Neural progenitor cell (in vitro differentiated cells): ENCODE data around the gene SNAPC5. TPM values are rescaled to one million over a fixed set of nuclear protein-coding genes. Genes with fewer than 3 reads are reported as not detected.

Experiments used
- DNase-seq: peaks from one replicate; pipeline ENCODE4 v3.0.0-alpha.2; 2016; ENCODE audit warnings: low spot score
- H2AFZ ChIP-seq: fragments of 200-600 bp; sonication (generic); replicated peaks from 2 replicates; pipeline ENCODE4 v1.6.1; 2016; ENCODE audit warnings: antibody characterized with exemption
- H3F3A ChIP-seq: fragments of 200-600 bp; sonication (generic); 2 replicates; pipeline ENCODE4 v1.6.1; 2016; ENCODE audit warnings: antibody characterized with exemption, low read depth
- H3K27ac ChIP-seq: fragments of 200-600 bp; sonication (generic); 2 replicates; pipeline ENCODE4 v1.5.1; 2016; ENCODE audit warnings: mild to moderate bottlenecking
- H3K27me3 ChIP-seq: fragments of 200-600 bp; sonication (generic); 2 replicates; pipeline ENCODE4 v1.6.1; 2016; ENCODE audit warnings: mild to moderate bottlenecking, moderate library complexity
- H3K36me3 ChIP-seq: fragments of 200-600 bp; sonication (generic); 2 replicates; pipeline ENCODE4 v1.5.1; 2016
- H3K4me1 ChIP-seq: fragments of 200-600 bp; sonication (generic); 2 replicates; pipeline ENCODE4 v1.6.1; 2016; ENCODE audit warnings: mixed run types
- H3K4me2 ChIP-seq: fragments of 200-600 bp; sonication (generic); 2 replicates; pipeline ENCODE4 v1.6.1; 2016
- H3K4me3 ChIP-seq: fragments of 200-600 bp; sonication (generic); 2 replicates; pipeline ENCODE4 v1.5.1; 2016
- H3K79me2 ChIP-seq: fragments of 200-600 bp; sonication (generic); 2 replicates; pipeline ENCODE4 v1.6.1; 2016; ENCODE audit warnings: low read depth
- H3K9ac ChIP-seq: fragments of 200-600 bp; sonication (generic); 2 replicates; pipeline ENCODE4 v1.6.1; 2016
- H3K9me3 ChIP-seq: fragments of 200-600 bp; sonication (generic); 2 replicates; pipeline ENCODE4 v1.5.1; 2016; ENCODE audit warnings: low read depth
- H4K20me1 ChIP-seq: fragments of 200-600 bp; sonication (generic); 2 replicates; pipeline ENCODE4 v1.6.1; 2016; ENCODE audit warnings: low read depth
- H3K27ac Mint-ChIP-seq: 3 replicates; pipeline ENCODE4 v1.8.0; 2021; ENCODE audit warnings: mixed read lengths
- H3K27me3 Mint-ChIP-seq: 2 replicates; pipeline ENCODE4 v1.8.0; 2022; ENCODE audit warnings: low read depth, mild to moderate bottlenecking, inconsistent platforms, moderate library complexity, mixed read lengths; ENCODE audit not compliant: insufficient read depth
- H3K36me3 Mint-ChIP-seq: 3 replicates; pipeline ENCODE4 v1.8.0; 2021; ENCODE audit warnings: mixed read lengths
- H3K4me1 Mint-ChIP-seq: 3 replicates; pipeline ENCODE4 v1.8.0; 2021; ENCODE audit warnings: mixed read lengths
- H3K4me3 Mint-ChIP-seq: 3 replicates; pipeline ENCODE4 v1.8.0; 2021; ENCODE audit warnings: mild to moderate bottlenecking, moderate library complexity, mixed read lengths
- H3K9me3 Mint-ChIP-seq: 3 replicates; pipeline ENCODE4 v1.8.0; 2020; ENCODE audit warnings: mixed read lengths
- EZH2 ChIP-seq: fragments of 200-600 bp; sonication (generic); IDR thresholded peaks from 2 replicates; pipeline ENCODE4 v1.6.1; 2017; ENCODE audit warnings: antibody characterized with exemption, mild to moderate bottlenecking, moderate library complexity
- EZH2phosphoT487 ChIP-seq: fragments of 200-600 bp; sonication (generic); IDR thresholded peaks from 2 replicates; pipeline ENCODE4 v1.6.1; 2017; ENCODE audit warnings: antibody characterized with exemption
- total RNA-seq: library from RNA; depleted of rRNA; stranded (reverse); fragments of >200 nt; gene quantifications from 2 replicates; pipeline ENCODE4 v1.2.3, GENCODE V29; 2015; ENCODE audit warnings: low replicate concordance
- TF ChIP-seq, protein P1 (sequence below): fragments of 200-600 bp; sonication (generic); IDR thresholded peaks from 2 replicates; pipeline ENCODE4 v1.5.1; 2017; ENCODE audit warnings: antibody characterized with exemption, mild to moderate bottlenecking

Gene SNAPC5
- total RNA-seq, 1 donor from 2014 or later = 32.7 TPM

DNA sequence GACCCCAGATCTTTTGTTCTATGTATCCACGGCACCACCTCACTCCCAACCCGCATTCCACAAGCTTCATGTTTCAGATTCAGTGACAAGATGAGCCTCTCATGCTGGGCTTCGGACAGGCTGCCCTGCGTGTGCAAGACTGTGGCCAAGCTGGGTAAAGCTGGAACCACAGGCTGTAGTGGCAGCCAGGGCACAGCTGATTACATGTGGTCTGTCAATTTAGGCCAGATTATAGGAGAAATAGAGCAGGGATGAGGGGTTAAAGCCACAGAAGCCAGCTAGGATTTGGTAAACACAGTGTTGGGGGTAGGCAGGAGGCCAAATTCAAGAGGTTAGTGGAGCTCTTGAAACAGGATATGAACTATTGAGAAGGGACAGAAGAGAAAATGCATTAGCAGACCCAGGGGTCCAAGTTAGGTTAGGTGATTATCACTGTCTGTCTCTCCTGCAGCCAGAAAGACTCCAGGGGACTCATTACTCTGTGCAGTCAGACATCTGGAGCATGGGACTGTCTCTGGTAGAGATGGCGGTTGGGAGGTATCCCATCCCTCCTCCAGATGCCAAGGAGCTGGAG, 12.9 kb downstream of the SNAPC5 start:
- Mint-ChIP-seq H3K9me3 (no peaks in the 10 kb centered on the region), H3K27me3 (no peaks in the 10 kb centered on the region), H3K27ac (no peak overlapping the region), H3K4me3 (no peak overlapping the region), H3K4me1 (no peaks in the 10 kb centered on the region), H3K36me3 (peaks cover 22% of the 10 kb centered on the region)
- H3K36me3 ChIP-seq = no peaks in the 10 kb centered on the region
- H3K27ac ChIP-seq = no peak overlapping the region
- no peak for DNase-seq
- no peak overlapping the region for H3K4me2 ChIP-seq
- no peaks in the 10 kb centered on the region for H4K20me1 ChIP-seq
- no peak overlapping the region for H2AFZ ChIP-seq
- H3K4me3 ChIP-seq = no peak overlapping the region
- H3K79me2 ChIP-seq = no peaks in the 10 kb centered on the region
- TF ChIP-seq, protein P1, sequence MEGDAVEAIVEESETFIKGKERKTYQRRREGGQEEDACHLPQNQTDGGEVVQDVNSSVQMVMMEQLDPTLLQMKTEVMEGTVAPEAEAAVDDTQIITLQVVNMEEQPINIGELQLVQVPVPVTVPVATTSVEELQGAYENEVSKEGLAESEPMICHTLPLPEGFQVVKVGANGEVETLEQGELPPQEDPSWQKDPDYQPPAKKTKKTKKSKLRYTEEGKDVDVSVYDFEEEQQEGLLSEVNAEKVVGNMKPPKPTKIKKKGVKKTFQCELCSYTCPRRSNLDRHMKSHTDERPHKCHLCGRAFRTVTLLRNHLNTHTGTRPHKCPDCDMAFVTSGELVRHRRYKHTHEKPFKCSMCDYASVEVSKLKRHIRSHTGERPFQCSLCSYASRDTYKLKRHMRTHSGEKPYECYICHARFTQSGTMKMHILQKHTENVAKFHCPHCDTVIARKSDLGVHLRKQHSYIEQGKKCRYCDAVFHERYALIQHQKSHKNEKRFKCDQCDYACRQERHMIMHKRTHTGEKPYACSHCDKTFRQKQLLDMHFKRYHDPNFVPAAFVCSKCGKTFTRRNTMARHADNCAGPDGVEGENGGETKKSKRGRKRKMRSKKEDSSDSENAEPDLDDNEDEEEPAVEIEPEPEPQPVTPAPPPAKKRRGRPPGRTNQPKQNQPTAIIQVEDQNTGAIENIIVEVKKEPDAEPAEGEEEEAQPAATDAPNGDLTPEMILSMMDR = no peak
- no peak for TF ChIP-seq EZH2
- no peak for TF ChIP-seq EZH2phosphoT487
- no peak overlapping the region for H3K9ac ChIP-seq
- no peaks in the 10 kb centered on the region for H3F3A ChIP-seq
- no peaks in the 10 kb centered on the region for H3K9me3 ChIP-seq
- no peaks in the 10 kb centered on the region for H3K4me1 ChIP-seq
- H3K27me3 ChIP-seq = no peaks in the 10 kb centered on the region

DNA sequence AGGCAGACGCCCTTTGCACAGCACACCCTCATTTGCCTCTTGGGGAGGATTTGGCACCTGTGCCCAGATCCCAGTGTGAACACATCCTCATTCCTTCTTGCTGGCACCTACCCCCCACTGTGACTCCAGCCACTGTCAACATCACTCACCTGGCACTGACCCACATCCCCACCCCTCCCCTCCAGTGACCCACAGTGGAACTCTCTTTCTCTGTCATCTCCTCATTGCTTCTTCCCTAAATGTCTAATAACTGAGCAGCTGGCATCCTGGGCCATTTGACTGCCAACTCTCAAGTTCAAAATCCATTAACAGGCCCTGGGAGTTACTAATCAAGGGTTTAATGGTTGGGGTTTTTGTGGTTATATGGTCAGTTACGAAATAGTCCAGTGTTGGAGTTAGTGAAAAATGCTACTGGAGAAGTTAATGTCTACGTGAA, 14.4 kb downstream of the SNAPC5 start:
- TF ChIP-seq EZH2phosphoT487 (no peak), EZH2 (no peak)
- TF ChIP-seq, protein P1 = no peak
- no peaks in the 10 kb centered on the region for H3K9me3 Mint-ChIP-seq
- no peak overlapping the region for H3K4me2 ChIP-seq
- H3K4me3 ChIP-seq = no peak overlapping the region
- H4K20me1 ChIP-seq = no peaks in the 10 kb centered on the region
- no peak overlapping the region for H3K9ac ChIP-seq
- no peaks in the 10 kb centered on the region for H3K4me1 ChIP-seq
- peaks cover 3% of the 10 kb centered on the region for H3K27me3 Mint-ChIP-seq
- H3K36me3 Mint-ChIP-seq = peaks cover 18% of the 10 kb centered on the region
- no peaks in the 10 kb centered on the region for H3K79me2 ChIP-seq
- no peak overlapping the region for H2AFZ ChIP-seq
- no peak for DNase-seq
- H3K36me3 ChIP-seq = no peaks in the 10 kb centered on the region
- no peak overlapping the region for H3K4me3 Mint-ChIP-seq
- no peaks in the 10 kb centered on the region for H3F3A ChIP-seq
- no peaks in the 10 kb centered on the region for H3K9me3 ChIP-seq
- H3K27me3 ChIP-seq = no peaks in the 10 kb centered on the region
- peaks cover 2% of the 10 kb centered on the region for H3K4me1 Mint-ChIP-seq
- no peak overlapping the region for H3K27ac Mint-ChIP-seq
- no peak overlapping the region for H3K27ac ChIP-seq

DNA sequence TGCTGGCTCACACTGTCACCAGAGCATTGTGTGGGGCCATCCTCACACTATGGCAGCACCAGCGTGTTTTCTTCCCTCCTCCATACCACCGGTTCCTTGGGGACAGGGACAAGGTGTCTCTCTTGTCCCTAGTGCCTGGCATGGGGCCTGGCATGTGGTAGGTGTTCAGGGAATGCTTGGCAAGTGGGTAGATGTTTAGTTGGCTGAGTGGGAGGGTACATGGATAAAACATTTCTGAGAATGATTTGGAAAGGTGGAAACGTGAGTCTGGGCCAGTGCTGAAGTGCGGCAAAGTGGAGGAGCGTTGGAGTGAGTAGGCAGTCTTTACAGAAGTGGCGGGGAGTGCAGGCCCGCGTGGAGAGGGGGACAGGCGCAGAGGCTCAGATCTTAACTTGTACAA, 15.0 kb downstream of the SNAPC5 start:
- Histone ChIP-seq H3K36me3 (no peaks in the 10 kb centered on the region), H3K27me3 (no peaks in the 10 kb centered on the region), H3K9ac (no peak overlapping the region), H3K4me1 (no peaks in the 10 kb centered on the region), H3K4me3 (no peak overlapping the region), H4K20me1 (peaks cover 2% of the 10 kb centered on the region), H3F3A (no peaks in the 10 kb centered on the region), H2AFZ (no peak overlapping the region), H3K9me3 (no peaks in the 10 kb centered on the region), H3K27ac (no peak overlapping the region), H3K4me2 (no peak overlapping the region), H3K79me2 (no peaks in the 10 kb centered on the region)
- Mint-ChIP-seq H3K4me3 (no peak overlapping the region), H3K27me3 (peaks cover 3% of the 10 kb centered on the region), H3K36me3 (peaks cover 18% of the 10 kb centered on the region), H3K27ac (no peak overlapping the region), H3K9me3 (no peaks in the 10 kb centered on the region), H3K4me1 (peaks cover 2% of the 10 kb centered on the region)
- TF ChIP-seq EZH2phosphoT487 (no peak), EZH2 (no peak)
- TF ChIP-seq, protein P1 = no peak
- DNase-seq = no peak
